ENCODE results near the gene TBK1.

The TBK1 gene

GRCh38 chr12:64450711-64451486 is 1.0 kb upstream of the TBK1 start:
- DNase-seq, result peak in 9 of 58 donors; percentile 2 to 25 (median 9)

DNA sequence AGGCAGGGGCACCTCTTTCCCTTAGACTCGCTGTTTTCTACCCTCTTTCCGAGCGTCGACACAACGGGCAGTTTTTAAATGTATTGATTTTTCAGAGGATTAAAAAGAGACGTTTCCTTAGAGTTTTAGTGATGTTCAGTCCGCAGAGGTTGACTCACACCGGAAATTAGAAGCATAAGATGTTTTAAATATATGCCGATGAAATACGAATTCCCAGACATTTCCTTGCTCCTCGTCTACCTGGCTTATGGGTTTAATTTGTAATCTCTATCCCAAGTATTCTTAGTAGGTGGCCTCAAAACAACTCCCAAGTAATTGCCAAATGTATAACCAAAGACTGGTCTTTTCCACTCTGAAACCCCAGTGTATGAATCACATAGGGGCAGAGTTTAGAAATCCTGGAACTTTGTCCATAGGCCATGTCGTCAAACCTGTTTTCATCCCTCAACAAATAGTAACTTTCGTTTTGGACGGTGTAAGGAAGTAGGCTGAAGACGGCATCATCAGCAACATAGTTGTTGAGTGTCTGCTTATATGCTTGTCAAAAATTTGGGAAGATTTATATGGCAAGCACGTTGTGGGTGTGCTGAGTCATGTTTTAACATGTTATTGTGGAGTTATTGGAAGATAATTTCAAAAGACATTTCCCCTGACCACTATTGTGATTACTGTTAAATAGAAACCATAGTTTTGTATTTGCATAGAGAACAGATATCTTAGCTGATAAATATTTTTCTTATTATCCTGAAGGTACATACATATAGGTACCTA is 824 bp downstream of the TBK1 start:
- DNase-seq, result peak in 1 of 58 donors; percentile 32

- no peak for DNase-seq
Measured at GRCh38 chr12:64455506-64455905, 3.6 kb downstream of the TBK1 start.

- DNase-seq, result no peak
Measured at GRCh38 chr12:64456119-64456518, 4.2 kb downstream of the TBK1 start.

DNA sequence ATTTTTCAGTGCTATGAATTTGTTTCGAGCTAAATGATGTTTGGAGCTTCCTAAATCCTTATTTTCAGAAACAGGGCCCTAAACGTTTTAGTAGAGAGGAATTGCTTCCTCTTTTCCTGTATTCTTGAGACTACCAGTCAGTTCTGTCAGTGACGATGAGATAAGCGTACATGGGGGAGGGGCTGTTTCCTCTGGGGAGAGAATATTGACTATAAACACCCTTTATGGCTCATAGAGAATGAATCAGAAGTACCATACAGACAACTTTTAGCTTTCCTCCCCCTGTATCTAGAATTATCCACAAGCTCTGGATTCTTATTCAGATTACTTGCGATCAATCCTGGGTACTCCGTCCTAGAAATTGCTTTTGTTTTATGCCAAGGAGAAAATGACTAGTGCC is 5.1 kb downstream of the TBK1 start:
- DNase-seq, result no peak

DNA sequence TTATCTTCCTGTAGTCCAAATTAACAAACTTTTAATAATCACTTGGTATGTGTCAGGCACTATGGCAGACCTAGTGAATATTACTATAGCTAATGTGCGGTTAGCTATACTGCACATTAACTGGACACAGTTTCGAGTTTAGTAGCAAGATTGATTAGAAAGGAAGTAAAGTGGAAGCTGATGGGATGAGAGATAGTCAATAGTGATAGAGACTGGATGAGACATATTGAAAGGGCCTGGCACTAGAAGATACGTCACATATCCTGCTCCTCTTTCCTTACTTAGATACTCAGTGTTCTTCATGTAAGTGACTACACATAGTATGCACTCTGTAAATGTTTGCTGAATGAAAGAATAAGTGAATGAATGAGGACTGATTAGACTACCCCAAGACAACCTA is 5.5 kb downstream of the TBK1 start:
- DNase-seq, result no peak

DNA sequence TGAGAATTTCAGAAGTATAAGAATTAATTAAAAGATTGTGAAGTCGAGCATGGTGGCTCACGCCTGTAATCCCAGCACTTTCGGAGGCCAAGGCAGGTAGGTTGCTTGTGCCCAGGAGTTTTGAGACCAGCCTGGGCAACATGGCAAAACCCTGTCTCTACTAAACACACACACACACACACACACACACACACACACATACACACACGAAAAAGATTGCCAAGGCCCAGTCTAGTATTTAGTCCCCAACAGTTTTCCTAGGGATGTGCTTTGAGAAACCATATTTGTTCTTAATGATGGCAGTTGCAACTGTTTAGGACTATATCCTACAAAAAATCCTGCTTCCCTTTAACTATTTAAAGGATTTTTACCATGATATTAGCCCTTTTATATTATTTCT is 6.0 kb downstream of the TBK1 start:
- DNase-seq, result no peak

- DNase-seq, result no peak
Measured at GRCh38 chr12:64459394-64459891, 7.5 kb downstream of the TBK1 start.

DNA sequence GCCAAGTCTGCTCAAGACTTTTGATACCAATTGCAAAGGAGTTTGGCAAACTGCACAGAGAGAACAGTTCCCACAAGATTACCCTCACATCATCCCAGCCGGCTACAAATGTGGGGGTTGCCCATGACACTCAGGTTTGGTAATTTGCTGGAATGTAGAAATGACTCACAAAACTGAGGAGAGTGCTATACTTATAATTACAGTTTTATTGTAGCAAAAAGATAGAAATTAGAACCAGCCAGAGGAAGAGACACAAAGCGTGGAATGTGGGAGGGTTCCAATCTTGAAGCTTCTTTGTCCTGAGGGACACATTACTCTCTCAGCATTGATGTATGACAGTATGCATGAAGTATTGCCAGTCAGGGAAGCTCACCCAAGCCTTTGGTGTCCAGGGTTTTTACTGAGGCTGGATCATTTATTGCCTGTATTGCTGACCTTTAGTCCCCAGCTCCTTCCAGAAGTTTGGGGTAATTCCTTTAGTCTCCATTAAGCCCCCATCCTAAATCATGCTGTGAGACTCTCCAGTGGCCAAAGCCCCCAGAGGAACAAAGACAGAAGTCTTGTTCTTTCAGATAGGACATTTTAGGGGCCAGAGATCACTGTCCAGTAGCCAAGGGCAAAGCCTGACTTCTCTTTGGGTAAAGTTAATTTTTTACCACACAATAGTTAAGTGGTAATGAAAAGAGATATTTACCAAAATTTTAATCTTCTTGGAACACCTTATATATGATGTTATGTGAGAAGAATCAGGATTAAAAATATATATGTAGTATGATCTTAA is 9.9 kb downstream of the TBK1 start:
- peak in 15 of 58 donors; percentile 1 to 36 (median 11) for DNase-seq

- no peak for DNase-seq
Measured at GRCh38 chr12:64466178-64466577, 14.3 kb downstream of the TBK1 start.

DNA sequence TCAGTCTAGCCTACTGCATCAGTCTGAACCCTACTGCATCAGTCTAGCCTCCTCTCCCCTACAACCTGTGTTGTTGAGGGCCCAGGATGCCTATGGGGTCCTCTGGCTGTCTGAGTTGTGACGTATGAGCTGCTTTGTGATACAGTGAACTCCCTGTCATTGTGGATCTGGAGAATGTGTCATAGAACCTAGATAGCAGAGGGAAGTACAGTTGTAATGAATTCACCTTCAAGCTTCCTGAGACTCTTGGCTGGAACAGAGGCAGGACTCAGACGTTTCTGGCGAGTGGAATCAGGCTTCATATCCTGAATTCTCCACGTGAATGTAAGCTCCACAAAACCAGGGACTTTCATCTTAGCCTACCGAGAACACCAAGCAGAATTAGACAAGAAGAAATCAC is 17.0 kb downstream of the TBK1 start:
- DNase-seq, result no peak

GRCh38 chr12:64469455-64470142 is 17.7 kb downstream of the TBK1 start:
- DNase-seq, result no peak

DNA sequence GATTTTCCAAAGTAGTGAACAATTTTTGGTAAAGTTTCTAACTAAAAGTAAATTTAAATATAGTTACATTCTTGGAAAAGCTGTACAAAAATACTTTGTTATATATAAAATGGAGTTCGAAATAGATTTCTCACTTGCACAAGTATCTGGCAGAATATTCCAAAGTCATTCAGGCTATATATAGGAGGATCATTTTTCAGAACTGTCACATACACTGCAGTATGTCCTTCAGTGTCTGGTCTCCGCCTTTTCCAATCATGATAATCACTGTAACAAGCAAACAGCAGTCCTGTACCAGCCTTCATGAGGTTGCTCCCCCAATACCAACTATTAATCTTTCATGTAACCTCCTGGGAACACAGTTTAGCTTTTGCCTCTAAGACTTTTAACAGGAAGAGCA is 18.6 kb downstream of the TBK1 start:
- DNase-seq, result no peak

- DNase-seq, result no peak
Measured at GRCh38 chr12:64473176-64473575, 21.3 kb downstream of the TBK1 start.

DNA sequence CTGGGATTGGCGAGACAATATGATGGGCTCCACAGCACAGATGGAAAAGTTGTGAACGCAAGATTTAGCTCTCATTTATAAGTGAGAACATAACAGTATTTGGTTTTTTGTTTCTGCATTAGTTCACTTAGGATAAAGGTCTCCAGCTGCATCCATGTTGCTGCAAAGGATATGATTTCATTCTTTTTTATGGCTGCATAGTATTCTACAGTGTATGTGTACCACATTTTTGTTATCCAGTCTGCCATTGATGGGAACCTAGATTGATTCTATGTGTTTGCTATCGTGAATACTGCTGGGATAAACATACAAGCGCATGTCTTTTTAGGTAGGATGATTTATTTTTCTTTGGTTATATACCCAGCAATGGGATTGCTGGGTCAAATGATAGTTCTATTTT is 23.6 kb downstream of the TBK1 start:
- DNase-seq, result no peak

DNA sequence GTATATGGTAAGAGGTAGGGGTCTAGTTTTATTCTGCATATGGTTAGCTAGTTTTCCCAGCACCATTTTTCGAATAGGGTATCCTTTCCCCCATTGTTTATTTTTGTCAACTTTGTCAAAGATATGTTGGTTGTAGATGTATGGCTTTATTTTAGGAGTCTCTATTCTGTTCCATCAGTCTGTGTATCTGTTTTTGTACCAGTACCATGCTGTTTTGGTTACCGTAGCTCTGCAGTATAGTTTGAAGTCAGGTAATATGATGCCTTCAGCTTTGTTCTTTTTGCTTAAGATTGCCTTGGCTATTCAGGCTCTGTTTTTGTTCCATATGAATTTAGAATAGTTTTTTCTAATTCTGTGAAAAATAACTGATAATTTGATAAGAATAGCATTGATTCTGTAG is 24.9 kb downstream of the TBK1 start:
- DNase-seq, result no peak

DNA sequence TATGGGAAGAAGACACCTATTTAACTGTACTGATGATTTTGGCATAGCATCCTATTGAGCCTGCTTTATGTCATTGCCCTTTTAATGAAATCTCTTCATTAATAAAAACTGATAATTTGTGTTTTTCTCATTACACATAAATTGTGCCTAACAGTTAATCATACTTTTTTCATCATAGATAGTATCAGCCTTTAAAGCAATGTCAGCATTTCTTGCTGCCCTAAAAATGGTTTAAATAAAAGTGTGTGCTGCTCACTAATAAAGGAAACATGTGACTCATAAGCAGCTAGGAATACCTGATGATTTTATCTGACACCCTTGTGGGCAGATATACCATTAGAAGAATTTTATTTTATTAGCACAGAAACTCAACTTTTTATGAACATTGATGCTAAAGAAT is 26.7 kb downstream of the TBK1 start:
- no peak for DNase-seq

DNA sequence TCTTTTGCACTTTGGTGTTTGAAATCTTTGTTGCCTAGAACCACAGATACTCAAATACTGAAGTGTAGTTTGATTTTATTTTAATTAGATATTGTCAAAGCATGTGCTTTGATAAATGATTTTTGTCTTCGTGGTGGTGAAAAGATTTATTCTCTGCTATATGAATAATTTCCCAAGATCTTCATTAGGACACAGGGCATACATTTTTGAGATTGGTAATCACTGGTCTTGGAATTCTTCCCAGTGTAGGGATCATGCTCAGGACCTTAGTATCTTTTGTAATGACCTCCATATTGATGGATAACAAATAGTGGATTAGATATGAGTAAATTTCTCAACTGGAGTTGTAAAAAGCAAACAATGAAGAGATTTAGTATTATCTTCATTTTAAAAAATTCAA is 28.2 kb downstream of the TBK1 start:
- DNase-seq, result no peak

GRCh38 chr12:64486657-64487056 is 34.7 kb downstream of the TBK1 start:
- no peak for DNase-seq

DNA sequence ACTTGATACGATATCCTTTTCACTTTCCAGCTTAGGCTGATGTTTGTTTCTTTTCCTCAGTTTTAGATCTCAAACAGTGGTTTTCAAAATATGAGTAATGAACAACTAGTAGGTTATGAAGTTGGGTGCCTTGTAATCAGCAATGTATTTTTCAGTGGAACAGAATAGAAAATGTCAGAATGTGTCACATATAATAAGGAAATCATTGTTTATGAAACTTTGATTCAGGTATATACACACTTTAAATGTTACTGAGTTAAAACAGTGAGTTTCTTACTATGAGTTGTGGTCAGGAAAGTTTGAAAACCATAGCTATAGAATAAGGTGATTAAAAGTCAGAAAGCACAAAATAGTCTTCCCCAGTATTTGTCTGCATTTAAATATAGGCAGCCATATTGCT is 39.8 kb downstream of the TBK1 start:
- no peak for DNase-seq

DNA sequence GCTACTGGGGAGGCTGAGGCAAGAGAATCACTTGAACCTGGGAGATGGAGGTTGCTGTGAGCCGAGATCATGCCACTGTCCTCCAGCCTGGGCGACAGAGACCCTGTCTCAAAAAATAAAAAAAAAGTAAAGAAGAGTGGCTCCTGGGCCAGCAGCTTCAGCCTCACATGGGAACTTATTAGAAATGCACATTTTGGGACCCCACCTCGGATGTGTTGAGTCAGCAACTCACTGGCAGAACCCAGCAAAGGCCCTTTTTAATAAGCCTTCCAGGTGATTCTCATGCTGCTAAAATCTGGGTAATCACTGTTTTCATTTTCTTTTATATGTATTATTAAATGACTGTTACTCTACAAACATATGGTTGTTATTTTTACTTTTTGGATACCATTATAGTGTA is 41.6 kb downstream of the TBK1 start:
- no peak for DNase-seq
